Parathyroid adenoma (tissue), 2 donors: ENCODE data around the gene MSI2.

Experiments used
- H2AFZ ChIP-seq: fragments of 300-600 bp; sonication (generic); one replicate; pipeline ENCODE4 v1.7.0; 2017; ENCODE audit warnings: antibody characterized with exemption, mild to moderate bottlenecking
- H3K27ac ChIP-seq: fragments of 300-600 bp; sonication (generic); one replicate; pipeline ENCODE4 v1.7.0; 2017
- H3K27me3 ChIP-seq: fragments of 300-600 bp; sonication (generic); one replicate; pipeline ENCODE4 v1.7.0; 2017; ENCODE audit warnings: low read length; ENCODE audit not compliant: control insufficient read depth, insufficient read depth
- H3K36me3 ChIP-seq: fragments of 300-600 bp; sonication (generic); one replicate; pipeline ENCODE4 v1.7.0; 2017; ENCODE audit warnings: low read length; ENCODE audit not compliant: control insufficient read depth, insufficient read depth
- H3K4me1 ChIP-seq: fragments of 300-600 bp; sonication (generic); one replicate; pipeline ENCODE4 v1.7.0; 2017; ENCODE audit warnings: control low read depth
- H3K4me2 ChIP-seq: fragments of 300-600 bp; sonication (generic); one replicate; pipeline ENCODE4 v1.7.0; 2017; ENCODE audit warnings: low read length
- H3K4me3 ChIP-seq: fragments of 300-600 bp; sonication (generic); one replicate; pipeline ENCODE4 v1.7.0; 2017; ENCODE audit warnings: low read depth, low read length
- H3K79me2 ChIP-seq: fragments of 300-600 bp; sonication (generic); one replicate; pipeline ENCODE4 v1.7.0; 2017; ENCODE audit warnings: control low read depth
- H3K9ac ChIP-seq: fragments of 300-600 bp; sonication (generic); one replicate; pipeline ENCODE4 v1.7.0; 2017; ENCODE audit warnings: mild to moderate bottlenecking
- H3K9me3 ChIP-seq: fragments of 300-600 bp; sonication (generic); one replicate; pipeline ENCODE4 v1.7.0; 2017; ENCODE audit warnings: low read length; ENCODE audit not compliant: control insufficient read depth
- CTCF ChIP-seq: fragments of 300-600 bp; sonication (generic); IDR thresholded peaks from one replicate; pipeline ENCODE4 v1.7.0; 2017; ENCODE audit warnings: antibody characterized with exemption, mild to moderate bottlenecking
- donor health status: primary hyperparathyroidism.

MSI2 gene

GRCh38 chr17:57408071-57408811, 151.9 kb downstream of the MSI2 start:
- H3K27ac ChIP-seq, result peak overlapping the region; percentile 48
- H3K27me3 ChIP-seq, result no peaks in the 10 kb centered on the region
- no peak overlapping the region for H3K4me3 ChIP-seq
- H2AFZ ChIP-seq, result no peak overlapping the region
- TF ChIP-seq CTCF, result no peak
- H3K4me1 ChIP-seq, result peaks cover 28% of the 10 kb centered on the region
- no peak overlapping the region for H3K9ac ChIP-seq
- H3K4me2 ChIP-seq, result peak overlapping the region; percentile 40
- no peaks in the 10 kb centered on the region for H3K9me3 ChIP-seq
- H3K79me2 ChIP-seq, result peaks cover 53% of the 10 kb centered on the region
- H3K36me3 ChIP-seq, result no peaks in the 10 kb centered on the region

GRCh38 chr17:57410169-57410568, 153.8 kb downstream of the MSI2 start:
- Histone ChIP-seq H3K4me2 (no peak overlapping the region), H3K9me3 (no peaks in the 10 kb centered on the region), H3K27me3 (no peaks in the 10 kb centered on the region), H3K27ac (no peak overlapping the region), H3K4me3 (no peak overlapping the region), H3K9ac (no peak overlapping the region), H3K4me1 (peaks cover 18% of the 10 kb centered on the region), H3K36me3 (no peaks in the 10 kb centered on the region), H2AFZ (no peak overlapping the region), H3K79me2 (peaks cover 57% of the 10 kb centered on the region)
- no peak for TF ChIP-seq CTCF

- H3K4me2 ChIP-seq, result no peak overlapping the region
- H3K27me3 ChIP-seq, result no peaks in the 10 kb centered on the region
- H3K4me3 ChIP-seq, result no peak overlapping the region
- no peaks in the 10 kb centered on the region for H3K36me3 ChIP-seq
- H2AFZ ChIP-seq, result no peak overlapping the region
- no peak overlapping the region for H3K27ac ChIP-seq
- H3K9ac ChIP-seq, result no peak overlapping the region
- peaks cover 74% of the 10 kb centered on the region for H3K79me2 ChIP-seq
- peaks cover 22% of the 10 kb centered on the region for H3K4me1 ChIP-seq
- H3K9me3 ChIP-seq, result no peaks in the 10 kb centered on the region
- TF ChIP-seq CTCF, result no peak
Measured at GRCh38 chr17:57412520-57413096, 156.3 kb downstream of the MSI2 start.

- no peak overlapping the region for H2AFZ ChIP-seq
- H3K9ac ChIP-seq, result no peak overlapping the region
- H3K27me3 ChIP-seq, result no peaks in the 10 kb centered on the region
- no peak overlapping the region for H3K4me3 ChIP-seq
- TF ChIP-seq CTCF, result no peak
- no peaks in the 10 kb centered on the region for H3K36me3 ChIP-seq
- no peak overlapping the region for H3K4me2 ChIP-seq
- H3K9me3 ChIP-seq, result no peaks in the 10 kb centered on the region
- H3K4me1 ChIP-seq, result peaks cover 25% of the 10 kb centered on the region
- peaks cover 71% of the 10 kb centered on the region for H3K79me2 ChIP-seq
- no peak overlapping the region for H3K27ac ChIP-seq
Measured at GRCh38 chr17:57413848-57414651, 157.7 kb downstream of the MSI2 start.
